Neuronal stem cell (in vitro differentiated cells): ENCODE results near the gene ERV3-1.
"Not testable (repeated sequence)": the region's sequence is repeated elsewhere in the genome, so short reads cannot be mapped to it uniquely, and the experiment has no call there.

Experiments used
- DNase-seq: peaks from one replicate; pipeline ENCODE4 v3.0.0-alpha.2; 2013; ENCODE audit warnings: low spot score
- H2AFZ ChIP-seq: one replicate; pipeline ENCODE4 v1.6.1; 2013; ENCODE audit warnings: mild to moderate bottlenecking, low read length, inconsistent platforms
- H2AK5ac ChIP-seq: 2 replicates; pipeline ENCODE4 v1.6.1; 2013; ENCODE audit warnings: low read depth, mild to moderate bottlenecking, inconsistent platforms, low read length, moderate library complexity, mixed read lengths
- H2BK120ac ChIP-seq: 2 replicates; pipeline ENCODE4 v1.6.1; 2013; ENCODE audit warnings: low read depth, mild to moderate bottlenecking, inconsistent platforms, low read length, moderate library complexity, mixed read lengths
- H2BK12ac ChIP-seq: one replicate; pipeline ENCODE4 v1.6.1; 2013; ENCODE audit warnings: low read length, inconsistent platforms
- H2BK15ac ChIP-seq: 2 replicates; pipeline ENCODE4 v1.6.1; 2013; ENCODE audit warnings: mild to moderate bottlenecking, low read length, inconsistent platforms, mixed read lengths
- H2BK5ac ChIP-seq: one replicate; pipeline ENCODE4 v1.6.1; 2013; ENCODE audit warnings: inconsistent platforms, mild to moderate bottlenecking, low read length, moderate library complexity
- H3K14ac ChIP-seq: one replicate; pipeline ENCODE4 v1.6.1; 2013; ENCODE audit warnings: low read length, inconsistent platforms
- H3K18ac ChIP-seq: 2 replicates; pipeline ENCODE4 v1.6.1; 2013; ENCODE audit warnings: low read length, inconsistent platforms
- H3K23ac ChIP-seq: 2 replicates; pipeline ENCODE4 v1.6.1; 2013; ENCODE audit warnings: low read depth, mild to moderate bottlenecking, mixed read lengths, low read length, inconsistent platforms; ENCODE audit not compliant: poor library complexity
- H3K27ac ChIP-seq: replicated peaks from 3 replicates; pipeline ENCODE4 v1.5.1; 2013; ENCODE audit warnings: low read length, inconsistent platforms
- H3K27me3 ChIP-seq, 3 experiments: 2 replicates each; pipeline ENCODE4 v1.6.1; 2013; ENCODE audit warnings: low read length in 3 of 3, mild to moderate bottlenecking in 2 of 3, inconsistent platforms in 1 of 3, low read depth in 1 of 3, mixed read lengths in 1 of 3, moderate library complexity in 1 of 3; ENCODE audit not compliant: control insufficient read depth in 3 of 3, insufficient read depth in 3 of 3
- H3K36me3 ChIP-seq, 2 donors: replicated peaks in 1 of 2; 2 replicates each; pipeline ENCODE4 v1.6.1; 2013; ENCODE audit warnings: low read length in 2 of 2; ENCODE audit not compliant: control insufficient read depth in 2 of 2, insufficient read depth in 2 of 2
- H3K4ac ChIP-seq: 2 replicates; pipeline ENCODE4 v1.6.1; 2013; ENCODE audit warnings: inconsistent platforms, mild to moderate bottlenecking, low read length, moderate library complexity
- H3K4me1 ChIP-seq, 2 donors: 1 replicate in 1 of 2; 2 replicates in 1 of 2; pipeline ENCODE4 v1.6.1; 2013; ENCODE audit warnings: low read length in 2 of 2, low read depth in 1 of 2; ENCODE audit not compliant: control insufficient read depth in 2 of 2, insufficient read depth in 1 of 2
- H3K4me2 ChIP-seq: one replicate; pipeline ENCODE4 v1.6.1; 2013; ENCODE audit warnings: mild to moderate bottlenecking, low read length, inconsistent platforms; ENCODE audit not compliant: insufficient read depth, poor library complexity, severe bottlenecking
- H3K4me3 ChIP-seq, 2 donors: 2 replicates each; pipeline ENCODE4 v1.5.1; 2013; ENCODE audit warnings: low read length in 2 of 2, mild to moderate bottlenecking in 2 of 2, inconsistent platforms in 1 of 2, moderate library complexity in 1 of 2
- H3K79me1 ChIP-seq: one replicate; pipeline ENCODE4 v1.6.1; 2013; ENCODE audit warnings: low read depth, mild to moderate bottlenecking, inconsistent platforms, low read length, moderate library complexity
- H3K9ac ChIP-seq: one replicate; pipeline ENCODE4 v1.6.1; 2013; ENCODE audit warnings: mild to moderate bottlenecking, low read depth, low read length, inconsistent platforms; ENCODE audit not compliant: poor library complexity
- H3K9me3 ChIP-seq, 2 donors: replicated peaks in 1 of 2; 2 replicates each; pipeline versions ENCODE3 to v1.6.1; 2013; ENCODE audit warnings: low read length in 2 of 2, mild to moderate bottlenecking in 2 of 2, inconsistent platforms in 1 of 2, low read depth in 1 of 2, mixed read lengths in 1 of 2, moderate library complexity in 1 of 2; ENCODE audit not compliant: control insufficient read depth in 2 of 2, insufficient read depth in 1 of 2
- H4K8ac ChIP-seq: one replicate; pipeline ENCODE4 v1.6.1; 2013; ENCODE audit warnings: low read depth, mild to moderate bottlenecking, inconsistent platforms, low read length, moderate library complexity
- H4K91ac ChIP-seq: one replicate; pipeline ENCODE4 v1.6.1; 2013; ENCODE audit warnings: low read length, low read depth, mild to moderate bottlenecking, inconsistent platforms; ENCODE audit not compliant: poor library complexity
- WGBS, 2 donors: extraction: QIAGEN DNeasy Blood & Tissue Kit; methylation state at CpG; one replicate each; pipeline ENCODE4 v1.1.7; 2013; ENCODE audit warnings: missing lambda C conversion rate in 2 of 2, mixed read lengths in 1 of 2; ENCODE audit not compliant: insufficient read length in 2 of 2, insufficient replicate concordance in 1 of 2; ENCODE audit errors: extremely low coverage in 2 of 2; 5-methylcytosine and 5-hydroxymethylcytosine counted together

ERV3-1 gene

DNA sequence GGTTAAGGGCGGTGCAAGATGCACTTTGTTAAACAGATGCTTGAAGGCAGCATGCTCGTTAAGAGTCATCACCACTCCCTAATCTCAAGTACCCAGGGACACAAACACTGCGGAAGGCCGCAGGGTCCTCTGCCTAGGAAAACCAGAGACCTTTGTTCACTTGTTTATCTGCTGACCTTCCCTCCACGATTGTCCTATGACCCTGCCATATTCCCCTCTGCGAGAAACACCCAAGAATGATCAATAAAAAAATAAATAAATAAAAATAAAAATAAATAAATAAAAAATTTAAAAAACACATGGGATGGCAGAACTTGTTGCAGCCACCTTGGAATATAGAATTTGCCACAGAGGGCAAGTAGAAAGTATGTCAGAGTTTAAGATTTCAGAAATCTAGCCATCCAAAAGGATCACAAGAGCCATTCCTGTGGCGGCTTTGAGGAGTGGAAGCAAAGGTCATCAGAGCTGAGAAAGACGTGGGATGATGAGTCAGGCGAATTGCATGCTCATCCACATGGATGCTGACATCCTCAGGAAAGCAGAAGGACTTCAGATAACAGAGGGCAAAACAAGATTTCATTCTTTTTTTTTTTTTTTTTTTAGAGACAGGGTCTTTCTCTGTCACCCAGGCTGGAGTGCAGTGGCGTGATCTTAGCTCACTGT is 27.8 kb upstream of the ERV3-1 start:
- H3K14ac ChIP-seq, H3K4me2 ChIP-seq, H4K8ac ChIP-seq, H3K4me1 ChIP-seq, H3K4me3 ChIP-seq, H2BK15ac ChIP-seq, H3K27ac ChIP-seq, H2BK12ac ChIP-seq, H3K23ac ChIP-seq, DNase-seq, H2AK5ac ChIP-seq, H3K9ac ChIP-seq, H3K36me3 ChIP-seq, H4K91ac ChIP-seq, H3K27me3 ChIP-seq, H2BK5ac ChIP-seq, H2AFZ ChIP-seq, H3K18ac ChIP-seq, H2BK120ac ChIP-seq, H3K79me1 ChIP-seq, H3K9me3 ChIP-seq, H3K4ac ChIP-seq: not testable (repeated sequence)
- WGBS, 2 donors, result no CpG with 5 or more reads among the region's 10 CpGs

DNA sequence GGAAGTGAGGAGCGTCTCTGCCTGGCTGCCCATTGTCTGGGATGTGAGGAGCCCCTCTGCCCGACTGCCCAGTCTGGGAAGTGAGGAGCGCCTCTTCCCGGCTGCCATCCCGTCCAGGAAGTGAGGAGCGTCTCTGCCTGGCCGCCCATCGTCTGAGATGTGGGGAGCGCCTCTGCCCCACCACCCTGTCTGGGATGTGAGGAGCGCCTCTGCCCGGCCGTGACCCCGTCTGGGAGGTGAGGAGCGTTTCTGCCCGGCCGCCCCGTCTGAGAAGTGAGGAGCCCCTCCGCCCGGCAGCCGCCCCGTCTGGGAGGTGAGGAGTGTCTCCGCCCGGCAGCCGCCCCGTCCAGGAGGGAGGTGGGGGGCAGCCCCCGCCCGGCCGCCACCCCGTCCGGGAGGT is 26.9 kb upstream of the ERV3-1 start:
- WGBS, 2 donors, result no CpG with 5 or more reads among the region's 30 CpGs
- not testable (repeated sequence) for H4K91ac ChIP-seq, H3K27me3 ChIP-seq, H3K9ac ChIP-seq, H3K23ac ChIP-seq, H2BK5ac ChIP-seq, H3K18ac ChIP-seq, H3K4me1 ChIP-seq, H2BK15ac ChIP-seq, H2BK12ac ChIP-seq, H2AK5ac ChIP-seq, H3K27ac ChIP-seq, H3K9me3 ChIP-seq, DNase-seq, H2BK120ac ChIP-seq, H2AFZ ChIP-seq, H3K4me3 ChIP-seq, H3K14ac ChIP-seq, H4K8ac ChIP-seq, H3K79me1 ChIP-seq, H3K4me2 ChIP-seq, H3K36me3 ChIP-seq, H3K4ac ChIP-seq

DNA sequence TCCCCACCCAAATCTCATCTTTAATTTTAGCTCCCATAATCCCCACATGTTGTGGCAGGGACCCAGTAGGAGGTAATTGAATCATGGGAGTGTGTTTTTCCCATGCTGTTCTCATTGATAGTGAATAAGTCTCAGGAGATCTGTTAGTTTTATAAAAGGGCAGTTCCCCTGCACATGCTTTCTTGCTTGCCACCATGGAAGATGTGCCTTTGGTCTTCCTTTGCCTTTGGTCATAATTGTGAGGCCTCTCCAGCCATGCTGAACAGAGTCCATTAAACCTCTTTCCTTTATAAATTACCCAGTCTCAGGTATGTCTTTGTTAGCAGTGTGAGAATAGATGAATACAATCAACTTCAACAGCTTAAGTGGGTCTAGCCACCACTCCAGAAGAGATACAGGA is 18.5 kb upstream of the ERV3-1 start:
- not testable (repeated sequence) for H3K9ac ChIP-seq, H3K79me1 ChIP-seq, H3K23ac ChIP-seq, H3K4me1 ChIP-seq, DNase-seq, H4K8ac ChIP-seq, H2BK120ac ChIP-seq, H3K4ac ChIP-seq, H3K27ac ChIP-seq, H2BK5ac ChIP-seq, H2AK5ac ChIP-seq, H3K36me3 ChIP-seq, H3K14ac ChIP-seq, H4K91ac ChIP-seq, H2BK15ac ChIP-seq, H3K4me2 ChIP-seq, H3K27me3 ChIP-seq, H3K4me3 ChIP-seq, H3K9me3 ChIP-seq, H3K18ac ChIP-seq, H2BK12ac ChIP-seq, H2AFZ ChIP-seq

DNA sequence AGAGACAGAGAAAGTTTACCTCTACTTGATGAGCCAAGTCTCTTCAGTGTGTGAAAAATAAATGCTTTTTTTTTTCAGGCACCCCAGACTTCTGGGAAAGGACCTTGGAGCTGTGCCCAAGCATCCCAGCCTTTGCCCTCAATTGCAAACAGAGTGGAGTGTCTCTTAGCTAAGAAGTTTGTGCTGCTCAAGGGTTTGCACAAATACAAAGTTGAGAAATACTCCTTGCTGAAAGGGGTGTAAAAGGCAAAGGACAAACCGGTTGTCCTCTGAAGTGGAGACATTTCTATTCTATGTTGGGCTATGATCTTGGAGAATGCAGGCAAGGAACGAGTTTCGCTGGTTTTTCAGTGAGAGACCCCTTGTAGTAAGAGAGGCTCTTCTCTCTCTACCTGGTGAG is 14.5 kb upstream of the ERV3-1 start:
- H3K27me3 ChIP-seq, H3K4me1 ChIP-seq: not testable (repeated sequence)

More for the DNA sequence above, 14.5 kb upstream of the ERV3-1 start:
- not testable (repeated sequence) for H3K4ac ChIP-seq, H2BK12ac ChIP-seq, H3K14ac ChIP-seq, H2AFZ ChIP-seq, H4K8ac ChIP-seq, DNase-seq, H3K4me3 ChIP-seq, H4K91ac ChIP-seq, H3K79me1 ChIP-seq, H3K18ac ChIP-seq, H3K9ac ChIP-seq, H2BK15ac ChIP-seq, H3K9me3 ChIP-seq, H3K27ac ChIP-seq, H3K4me2 ChIP-seq, H2BK5ac ChIP-seq, H3K36me3 ChIP-seq, H2AK5ac ChIP-seq, H2BK120ac ChIP-seq, H3K23ac ChIP-seq
- no CpG with 5 or more reads among the region's 3 CpGs for WGBS, 2 donors
